NCI-H1105 (cell line): ENCODE results near the gene ELL.
A peak's percentile ranks its signal among the peaks of the same experiment; 100 is the strongest.

Source experiments
- DNase-seq: peaks from one replicate; lab custom pipeline; 2025; lab: John Stamatoyannopoulos, UW

The ELL gene

DNA sequence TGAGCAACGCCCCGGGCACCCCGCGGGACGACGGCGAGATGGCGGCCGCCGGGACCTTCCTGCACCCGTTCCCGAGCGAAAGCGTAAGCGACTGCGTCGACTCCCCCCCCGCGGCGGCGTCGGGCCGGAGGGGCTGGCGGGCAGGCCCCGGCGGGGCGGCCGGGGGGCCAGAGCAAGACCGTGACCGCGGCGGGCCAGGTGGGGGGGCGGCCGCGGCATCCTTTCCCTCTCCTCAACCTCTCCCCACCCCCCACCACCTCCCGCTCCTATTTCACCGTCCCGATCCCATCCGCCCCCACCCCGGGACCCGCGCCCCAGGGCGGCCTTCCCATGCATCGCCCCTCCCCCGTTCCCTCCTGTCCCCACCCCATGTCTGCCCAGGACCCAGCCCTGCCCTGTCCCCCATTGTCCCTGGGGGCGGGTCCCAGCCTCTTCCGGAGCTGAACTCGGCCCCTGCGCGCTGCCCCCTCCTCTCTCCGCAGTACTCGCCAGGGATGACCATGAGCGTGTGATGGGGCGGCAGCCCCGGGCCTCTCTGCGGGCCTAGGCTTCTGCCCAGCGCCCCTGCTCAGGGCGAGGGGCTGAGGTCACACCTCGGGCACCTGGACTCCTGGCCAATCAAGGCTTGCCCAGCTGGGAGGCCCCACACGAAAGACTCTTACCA, 88.0 kb downstream of the ELL start:
- DNase-seq = no peak

- no peak for DNase-seq
These were observed 88.7 kb downstream of the ELL start for GRCh38 chr19:18433015-18433691.

DNA sequence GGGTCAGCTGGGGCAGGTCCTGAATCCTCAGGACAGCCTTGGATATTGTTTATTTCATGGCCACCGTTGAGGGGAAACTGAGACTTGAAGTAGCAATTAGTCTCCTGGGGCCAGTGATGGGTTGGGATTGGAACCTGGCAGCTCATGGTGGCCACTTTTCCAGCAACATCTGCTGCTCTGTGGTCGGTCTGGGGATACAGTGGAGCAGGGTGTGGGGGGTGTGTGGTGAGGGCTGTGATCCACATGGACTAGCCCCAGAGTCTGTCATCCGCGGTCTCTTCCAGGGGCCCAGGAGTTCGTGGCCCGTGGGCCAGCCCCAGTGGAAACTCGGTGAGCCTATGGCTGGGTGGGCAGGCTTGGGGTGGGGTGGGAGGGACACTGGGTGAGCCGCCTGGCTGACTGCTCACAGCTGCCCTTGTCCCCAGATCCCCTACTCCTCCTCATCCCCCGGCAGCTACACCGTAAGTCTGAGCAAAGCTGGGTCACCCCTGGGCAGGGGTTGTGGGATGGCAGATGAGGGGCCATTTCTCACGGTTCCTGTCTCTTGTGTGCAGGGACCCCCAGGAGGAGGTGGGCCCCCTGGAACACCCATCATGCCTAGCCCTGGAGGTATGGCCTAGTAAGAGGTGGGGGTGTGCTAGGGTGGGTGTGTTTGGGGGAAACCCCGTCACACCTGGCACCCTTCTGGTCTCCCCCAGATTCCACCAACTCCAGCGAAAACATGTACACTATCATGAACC, 89.4 kb downstream of the ELL start:
- DNase-seq = no peak

- DNase-seq = no peak
These were observed 90.3 kb downstream of the ELL start for GRCh38 chr19:18431351-18432197.

DNA sequence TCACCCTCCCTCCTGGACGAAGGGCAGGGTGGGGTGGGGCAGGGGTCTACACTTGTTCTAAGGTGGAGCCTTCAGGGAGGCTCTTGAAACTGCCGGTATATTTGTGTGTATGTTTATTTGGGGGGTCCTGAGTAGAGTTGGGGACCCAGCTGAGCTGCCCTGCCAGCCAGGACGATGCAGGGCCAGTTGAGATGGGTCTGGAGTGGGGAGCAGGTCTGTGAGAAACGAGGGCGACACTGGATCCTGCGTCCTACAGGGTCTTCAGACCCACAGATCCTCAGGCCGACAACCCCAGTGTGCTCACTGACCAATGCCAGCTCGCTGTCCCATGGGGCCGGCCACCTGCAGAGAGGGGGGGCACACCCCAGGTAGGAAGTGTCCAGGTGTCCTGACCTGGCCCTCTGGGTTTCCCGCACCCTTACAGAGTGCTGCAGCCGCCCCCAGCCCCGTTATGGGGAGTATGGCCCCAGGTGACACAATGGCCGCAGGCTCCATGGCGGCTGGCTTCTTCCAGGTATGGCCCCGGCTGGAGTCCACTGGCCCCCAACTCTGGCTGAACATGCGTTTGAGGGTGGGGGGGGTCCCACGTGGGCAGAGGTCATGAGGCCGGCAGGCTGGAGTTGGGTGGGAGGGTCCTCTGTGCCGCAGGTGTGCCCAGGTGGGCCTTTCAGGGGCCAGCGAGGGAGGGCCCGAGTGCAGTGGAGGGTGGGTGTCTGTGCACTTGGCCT, 91.3 kb downstream of the ELL start:
- no peak for DNase-seq

GRCh38 chr19:18429717-18430416, 92.0 kb downstream of the ELL start:
- no peak for DNase-seq

- DNase-seq = peak; percentile 88
These were observed 92.8 kb downstream of the ELL start for GRCh38 chr19:18428787-18429674.

DNA sequence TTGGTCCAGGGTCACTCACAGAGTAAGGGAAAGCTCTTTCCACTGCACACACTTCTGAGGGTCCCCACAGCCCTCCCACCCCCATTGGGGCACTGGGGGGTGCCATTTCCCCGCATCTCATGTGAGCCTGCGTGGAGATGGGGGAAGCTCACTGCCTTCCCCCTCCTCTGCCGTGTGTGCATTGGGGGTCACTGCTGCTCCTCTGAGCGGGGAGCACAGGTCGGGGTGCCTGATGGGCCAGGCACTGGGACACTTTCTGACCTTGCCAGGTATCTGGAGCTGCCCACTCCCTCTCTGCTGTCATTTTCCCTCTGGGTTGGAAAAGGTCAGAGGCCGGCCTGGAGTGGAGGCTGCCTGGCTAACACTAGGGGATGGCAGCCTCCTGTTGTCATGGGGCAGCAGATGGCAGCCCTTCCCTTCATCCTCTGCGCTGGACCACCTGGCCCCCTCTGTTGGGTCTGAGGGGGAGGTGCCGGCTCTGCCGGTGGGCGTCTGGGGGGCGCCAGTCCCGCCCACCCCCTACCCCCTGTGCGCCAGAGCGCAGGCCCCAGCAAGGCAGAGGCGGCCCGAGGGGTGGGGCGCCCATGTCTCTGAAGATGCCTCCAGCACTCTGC, 93.6 kb downstream of the ELL start:
- DNase-seq = no peak

- DNase-seq = no peak
These were observed 94.1 kb downstream of the ELL start for GRCh38 chr19:18427743-18428113.

DNA sequence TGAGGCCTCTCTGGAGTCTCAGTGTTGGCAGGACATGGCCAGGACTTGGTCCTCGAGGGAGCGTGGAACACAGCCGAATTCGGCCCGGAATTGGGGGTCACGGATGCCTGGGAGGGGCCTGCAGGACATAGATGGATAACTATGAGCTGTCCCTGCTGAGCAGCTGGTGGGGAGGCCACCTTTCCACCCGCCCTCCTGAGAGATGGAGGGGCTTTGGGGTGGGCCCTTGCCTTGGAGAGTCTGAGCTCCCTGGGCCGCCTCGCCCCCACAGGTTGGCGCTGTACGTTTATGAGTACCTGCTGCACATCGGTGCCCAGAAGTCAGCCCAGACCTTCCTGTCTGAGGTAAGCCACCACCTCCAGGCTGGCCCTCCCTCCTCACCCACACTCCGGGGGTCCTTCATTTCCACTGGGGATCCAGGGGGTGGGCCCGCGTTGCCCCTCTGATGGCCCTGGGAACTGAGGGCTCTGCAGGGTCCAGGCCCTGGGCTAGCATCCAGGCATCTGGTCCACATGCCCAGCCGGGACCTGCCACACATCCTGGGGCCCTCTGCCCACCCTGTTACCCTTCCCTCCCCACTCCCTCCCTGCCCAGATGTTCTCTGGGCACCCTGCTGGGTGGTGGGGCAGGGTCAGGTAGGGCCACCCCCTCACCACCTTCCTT, 94.7 kb downstream of the ELL start:
- no peak for DNase-seq

DNA sequence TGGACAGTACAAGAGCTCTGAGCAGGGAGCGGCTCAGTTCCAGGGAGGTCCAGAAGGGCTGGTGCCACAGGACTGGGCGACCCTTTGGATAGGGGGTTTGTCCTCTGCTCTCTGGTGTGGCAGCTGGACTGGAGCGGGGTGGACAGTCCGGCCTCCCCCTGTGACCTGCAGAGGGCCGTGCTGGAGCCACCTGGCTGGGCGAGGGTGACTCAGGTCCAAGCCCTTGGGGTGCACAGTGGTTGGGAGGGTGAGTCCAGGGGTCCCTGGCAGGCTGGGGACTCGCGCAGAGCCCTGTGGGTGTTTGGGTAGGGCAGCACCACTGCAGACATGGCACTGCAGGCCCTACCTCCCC, 95.5 kb downstream of the ELL start:
- DNase-seq = no peak

- no peak for DNase-seq
These were observed 96.1 kb downstream of the ELL start for GRCh38 chr19:18425515-18426415.

- no peak for DNase-seq
These were observed 96.9 kb downstream of the ELL start for GRCh38 chr19:18424890-18425514.

GRCh38 chr19:18424122-18424889, 97.6 kb downstream of the ELL start:
- DNase-seq = no peak

DNA sequence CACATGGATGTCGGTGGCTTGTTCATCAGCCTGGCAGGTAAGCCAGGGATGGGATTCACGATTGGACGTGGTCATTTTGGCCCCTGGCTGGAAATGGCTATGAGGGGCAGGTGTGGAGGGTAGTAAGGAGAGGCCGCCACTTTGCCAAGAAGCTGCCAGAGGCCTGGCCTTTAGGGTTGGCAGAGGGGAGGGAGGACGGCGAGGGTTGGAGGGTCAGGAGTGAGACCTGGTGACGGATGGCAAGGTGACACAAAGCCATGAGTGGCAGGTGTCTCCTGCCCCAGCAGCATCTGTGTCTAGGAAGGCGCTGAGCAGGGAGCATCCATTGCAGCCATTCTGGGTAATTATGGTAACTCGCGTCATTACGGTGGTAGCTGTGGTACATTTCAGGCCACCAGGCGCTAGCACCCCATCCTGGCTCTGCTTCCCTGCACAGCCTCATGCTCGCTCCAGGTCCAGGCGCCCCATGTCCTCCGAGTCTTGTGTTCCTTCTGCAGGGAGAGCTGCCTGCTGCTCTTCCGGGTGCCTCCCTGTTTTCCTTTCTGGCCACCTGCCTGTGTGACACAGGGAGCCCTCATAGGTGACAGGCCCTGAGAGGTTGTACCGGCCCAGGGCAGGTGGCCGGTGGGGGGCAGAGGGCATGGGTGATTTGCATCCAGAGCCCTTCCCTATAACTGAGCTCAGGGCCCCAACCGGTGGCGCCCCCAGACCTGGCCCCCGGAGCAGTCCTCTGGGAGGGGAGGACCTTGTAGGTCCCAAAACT, 98.4 kb downstream of the ELL start:
- no peak for DNase-seq
